Gastrocnemius medialis (tissue), 4 donors: ENCODE results near the gene TMEM192. TPM values are rescaled to one million over a fixed set of nuclear protein-coding genes. Genes with fewer than 3 reads are reported as not detected.
"Not testable (repeated sequence)": the region's sequence is repeated elsewhere in the genome, so short reads cannot be mapped to it uniquely, and the experiment has no call there.

Source experiments
- ATAC-seq, 2 donors: fragments of 150-250 bp; one replicate each; pipeline ENCODE4 v1.9.1; 2016
- DNase-seq, 2 donors: peaks; one replicate each; pipeline ENCODE4 v3.0.0-alpha.2; 2019
- H3K27ac ChIP-seq, 4 donors: fragments of 200-600 bp; sonication (generic); 1 replicate in 1 of 4; 2 replicates in 3 of 4; pipeline ENCODE4 v1.5.1; 2016 to 2018; ENCODE audit warnings: mild to moderate bottlenecking in 2 of 4, moderate library complexity in 1 of 4
- H3K27me3 ChIP-seq, 3 donors: fragments of 200-600 bp; sonication (generic) in 2 of 3; 1 replicate in 1 of 3; 2 replicates in 2 of 3; pipeline versions ENCODE4 v1.5.1 to v1.6.0; 2016 to 2019; ENCODE audit warnings: mild to moderate bottlenecking in 1 of 3, moderate library complexity in 1 of 3
- H3K36me3 ChIP-seq, 2 donors: fragments of 200-600 bp; sonication (generic) in 1 of 2; one replicate each; pipeline ENCODE4 v1.5.1; 2017 to 2018
- H3K4me1 ChIP-seq, 2 donors: fragments of 200-600 bp; sonication (generic) in 1 of 2; one replicate each; pipeline ENCODE4 v1.5.1; 2016 to 2017; ENCODE audit warnings: mild to moderate bottlenecking in 2 of 2
- H3K4me3 ChIP-seq, 4 donors: fragments of 200-600 bp; sonication (generic) in 3 of 4; 1 replicate in 1 of 4; 2 replicates in 3 of 4; pipeline ENCODE4 v1.5.1; 2016 to 2019; ENCODE audit warnings: mild to moderate bottlenecking in 2 of 4
- H3K9me3 ChIP-seq, 3 donors: fragments of 200-600 bp; sonication (generic) in 2 of 3; 1 replicate in 1 of 3; 2 replicates in 2 of 3; pipeline ENCODE4 v1.5.1; 2016 to 2019
- POLR2A ChIP-seq, 2 donors: fragments of 450-650 bp; IDR thresholded peaks; one replicate each; pipeline ENCODE4 v1.6.1; 2017; ENCODE audit warnings: antibody characterized with exemption in 2 of 2, mild to moderate bottlenecking in 2 of 2, moderate library complexity in 2 of 2
- in situ Hi-C, 4 donors: fragments of 200-750 bp; cut with MboI; loops; one replicate each; pipeline versions ENCODE4 v1.15.0 to v1.8.0; 2017; ENCODE audit warnings: low sequenced_read_pairs in 4 of 4
- intact Hi-C: fragments of 100-400 bp; cut with DNase I; formaldehyde crosslinking; loops from one replicate; pipeline ENCODE4 v1.15.1; 2023; ENCODE audit warnings: low total_unique reads
- total RNA-seq, 4 donors: library from RNA; depleted of rRNA; stranded (reverse); fragments of >200 nt; gene quantifications; one replicate each; pipeline versions ENCODE4 v1.1.0 to v1.2.3, GENCODE V29; 2016
- TF ChIP-seq, protein P1 (sequence below), 5 experiments: fragments of 450-650 bp in 3 of 5; fragments of 200-600 bp in 2 of 5; sonication (generic) in 2 of 5; IDR thresholded peaks in 4 of 5; conservative IDR thresholded peaks in 1 of 5; 1 replicate in 4 of 5; 2 replicates in 1 of 5; pipeline ENCODE4 v1.5.1; 2016 to 2019; ENCODE audit warnings: antibody characterized with exemption in 5 of 5, mild to moderate bottlenecking in 3 of 5, moderate library complexity in 3 of 5

Gene TMEM192
- total RNA-seq, 4 donors from 2014 or later = 15.3 to 28.9 (median 17.8) TPM

GRCh38 chr4:165027762-165028402 is 84.8 kb downstream of the TMEM192 start:
- intact Hi-C loops (no loop called here), in situ Hi-C loops (no loop called here)
- TF ChIP-seq, protein P1, sequence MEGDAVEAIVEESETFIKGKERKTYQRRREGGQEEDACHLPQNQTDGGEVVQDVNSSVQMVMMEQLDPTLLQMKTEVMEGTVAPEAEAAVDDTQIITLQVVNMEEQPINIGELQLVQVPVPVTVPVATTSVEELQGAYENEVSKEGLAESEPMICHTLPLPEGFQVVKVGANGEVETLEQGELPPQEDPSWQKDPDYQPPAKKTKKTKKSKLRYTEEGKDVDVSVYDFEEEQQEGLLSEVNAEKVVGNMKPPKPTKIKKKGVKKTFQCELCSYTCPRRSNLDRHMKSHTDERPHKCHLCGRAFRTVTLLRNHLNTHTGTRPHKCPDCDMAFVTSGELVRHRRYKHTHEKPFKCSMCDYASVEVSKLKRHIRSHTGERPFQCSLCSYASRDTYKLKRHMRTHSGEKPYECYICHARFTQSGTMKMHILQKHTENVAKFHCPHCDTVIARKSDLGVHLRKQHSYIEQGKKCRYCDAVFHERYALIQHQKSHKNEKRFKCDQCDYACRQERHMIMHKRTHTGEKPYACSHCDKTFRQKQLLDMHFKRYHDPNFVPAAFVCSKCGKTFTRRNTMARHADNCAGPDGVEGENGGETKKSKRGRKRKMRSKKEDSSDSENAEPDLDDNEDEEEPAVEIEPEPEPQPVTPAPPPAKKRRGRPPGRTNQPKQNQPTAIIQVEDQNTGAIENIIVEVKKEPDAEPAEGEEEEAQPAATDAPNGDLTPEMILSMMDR (IDR thresholded peaks at IDR 0.05 in 4 of 5, conservative IDR thresholded peaks at IDR 0.05 in 1 of 5) = no peak
- no peak for TF ChIP-seq POLR2A (IDR thresholded peaks at IDR 0.05)

DNA sequence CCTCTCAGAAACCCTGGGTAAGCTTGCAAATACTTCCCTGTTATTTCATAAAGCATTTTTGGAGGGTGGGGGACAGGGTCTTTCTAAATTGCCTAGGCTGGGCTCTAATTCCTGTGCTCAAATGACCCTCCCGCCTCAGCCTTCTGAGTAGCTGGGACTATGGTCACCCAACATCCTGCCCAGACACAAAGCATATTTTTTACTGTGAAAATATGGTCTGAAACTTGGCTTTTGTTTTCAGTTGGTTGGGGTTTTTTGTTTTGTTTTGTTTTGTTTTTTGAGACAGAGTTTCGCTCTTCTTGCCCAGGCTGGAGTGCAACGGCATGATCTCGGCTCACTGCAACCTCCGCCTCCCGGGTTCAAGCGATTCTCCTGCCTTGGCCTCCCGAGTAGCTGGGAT is 86.9 kb downstream of the TMEM192 start:
- DNase-seq, H3K27ac ChIP-seq, in situ Hi-C loops, H3K9me3 ChIP-seq, H3K27me3 ChIP-seq, intact Hi-C loops, H3K4me3 ChIP-seq, H3K36me3 ChIP-seq, ATAC-seq, H3K4me1 ChIP-seq: not testable (repeated sequence)

More at GRCh38 chr4:165027762-165028402, 84.8 kb downstream of the TMEM192 start:
- Histone ChIP-seq H3K4me3 (no peak overlapping the region), H3K27me3 (no peaks in the 10 kb centered on the region), H3K27ac (no peak overlapping the region), H3K9me3 (no peaks in the 10 kb centered on the region), H3K36me3 (no peaks in the 10 kb centered on the region), H3K4me1 (no peaks in the 10 kb centered on the region)
- DNase-seq (no peak), ATAC-seq (no peak)

Other genes with a start within 250 kb of the TMEM192 start
- not detected for gene APELA, start 235.7 kb downstream of the TMEM192 start, total RNA-seq
- under 1 TPM in 1 of 4 donors, not detected in 3; 0.46 TPM for gene TRIM61, start 135.2 kb downstream of the TMEM192 start, total RNA-seq
- not detected for gene TRIM60, start 80.9 kb downstream of the TMEM192 start, total RNA-seq
- gene TRIM75, start 59.0 kb downstream of the TMEM192 start, total RNA-seq = not detected
- gene KLHL2, start 94.7 kb upstream of the TMEM192 start, total RNA-seq = 1 to 10 TPM; 3.6 to 7.9 (median 6.4) TPM
- 1 to 10 TPM; 3.9 to 7.7 (median 4.1) TPM for gene MSMO1, start 214.8 kb upstream of the TMEM192 start, total RNA-seq